Astrocyte (in vitro differentiated cells and primary cell): ENCODE results near the gene NCK2.

Source experiments
- EZH2 ChIP-seq: IDR thresholded peaks from 2 replicates; pipeline ENCODE4 v1.6.1; 2012; ENCODE audit warnings: mild to moderate bottlenecking, low read length, inconsistent platforms; ENCODE audit not compliant: insufficient read depth
- TF ChIP-seq, protein P1 (sequence below): IDR thresholded peaks from 2 replicates; pipeline ENCODE4 v1.5.1; 2011; ENCODE audit warnings: low read depth, mild to moderate bottlenecking, inconsistent platforms, low read length, moderate library complexity; ENCODE audit not compliant: insufficient read depth

DNA sequence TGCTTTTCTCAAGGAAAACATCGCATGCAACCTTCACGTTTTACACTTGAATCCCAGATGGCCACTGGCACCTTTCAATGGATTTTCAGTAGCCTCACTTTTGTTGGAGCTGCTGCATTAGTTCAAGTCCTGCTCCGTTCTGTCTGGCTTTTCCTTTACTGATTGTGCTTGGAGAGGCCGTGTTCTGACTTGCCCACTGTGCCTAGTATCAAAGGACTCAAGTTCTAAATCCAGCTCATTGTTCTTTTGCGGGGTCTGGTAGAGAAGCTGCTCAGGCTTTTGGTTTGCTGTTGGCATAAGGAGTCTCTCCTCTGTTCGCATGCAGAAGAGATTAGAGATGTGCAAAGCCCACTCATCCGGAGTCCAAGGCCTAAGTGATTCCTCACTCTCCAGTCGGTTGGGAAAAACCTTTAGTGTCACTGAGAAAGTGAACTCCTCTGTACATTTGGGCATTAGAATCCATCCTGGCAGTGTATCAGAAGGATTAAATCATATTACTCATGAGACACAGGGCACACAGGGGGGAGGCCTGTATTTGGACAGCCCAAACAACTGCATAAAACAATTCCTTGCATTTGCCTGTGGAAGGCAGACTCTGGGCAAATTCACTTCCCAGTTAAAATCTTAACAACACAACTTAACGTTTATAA, 69.7 kb downstream of the NCK2 start:
- TF ChIP-seq, protein P1, sequence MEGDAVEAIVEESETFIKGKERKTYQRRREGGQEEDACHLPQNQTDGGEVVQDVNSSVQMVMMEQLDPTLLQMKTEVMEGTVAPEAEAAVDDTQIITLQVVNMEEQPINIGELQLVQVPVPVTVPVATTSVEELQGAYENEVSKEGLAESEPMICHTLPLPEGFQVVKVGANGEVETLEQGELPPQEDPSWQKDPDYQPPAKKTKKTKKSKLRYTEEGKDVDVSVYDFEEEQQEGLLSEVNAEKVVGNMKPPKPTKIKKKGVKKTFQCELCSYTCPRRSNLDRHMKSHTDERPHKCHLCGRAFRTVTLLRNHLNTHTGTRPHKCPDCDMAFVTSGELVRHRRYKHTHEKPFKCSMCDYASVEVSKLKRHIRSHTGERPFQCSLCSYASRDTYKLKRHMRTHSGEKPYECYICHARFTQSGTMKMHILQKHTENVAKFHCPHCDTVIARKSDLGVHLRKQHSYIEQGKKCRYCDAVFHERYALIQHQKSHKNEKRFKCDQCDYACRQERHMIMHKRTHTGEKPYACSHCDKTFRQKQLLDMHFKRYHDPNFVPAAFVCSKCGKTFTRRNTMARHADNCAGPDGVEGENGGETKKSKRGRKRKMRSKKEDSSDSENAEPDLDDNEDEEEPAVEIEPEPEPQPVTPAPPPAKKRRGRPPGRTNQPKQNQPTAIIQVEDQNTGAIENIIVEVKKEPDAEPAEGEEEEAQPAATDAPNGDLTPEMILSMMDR = no peak
- TF ChIP-seq EZH2 = no peak
